HFF-Myc (cell line): Measurements from ENCODE around the gene KCNK17.

Experiments
- DNase-seq: peaks from one replicate; pipeline ENCODE4 v3.0.0-alpha.2; 2011; ENCODE audit warnings: low read depth; ENCODE audit errors: extremely low read depth
- H3K4me3 ChIP-seq: replicated peaks from 2 replicates; pipeline ENCODE4 v1.5.1; 2011; ENCODE audit warnings: low read depth, mild to moderate bottlenecking, control low read depth, low read length
- CTCF ChIP-seq: IDR thresholded peaks from 2 replicates; pipeline ENCODE4 v1.5.1; 2012; ENCODE audit warnings: mild to moderate bottlenecking, low read depth, low read length, control low read depth; ENCODE audit errors: missing control alignments

Gene KCNK17

DNA sequence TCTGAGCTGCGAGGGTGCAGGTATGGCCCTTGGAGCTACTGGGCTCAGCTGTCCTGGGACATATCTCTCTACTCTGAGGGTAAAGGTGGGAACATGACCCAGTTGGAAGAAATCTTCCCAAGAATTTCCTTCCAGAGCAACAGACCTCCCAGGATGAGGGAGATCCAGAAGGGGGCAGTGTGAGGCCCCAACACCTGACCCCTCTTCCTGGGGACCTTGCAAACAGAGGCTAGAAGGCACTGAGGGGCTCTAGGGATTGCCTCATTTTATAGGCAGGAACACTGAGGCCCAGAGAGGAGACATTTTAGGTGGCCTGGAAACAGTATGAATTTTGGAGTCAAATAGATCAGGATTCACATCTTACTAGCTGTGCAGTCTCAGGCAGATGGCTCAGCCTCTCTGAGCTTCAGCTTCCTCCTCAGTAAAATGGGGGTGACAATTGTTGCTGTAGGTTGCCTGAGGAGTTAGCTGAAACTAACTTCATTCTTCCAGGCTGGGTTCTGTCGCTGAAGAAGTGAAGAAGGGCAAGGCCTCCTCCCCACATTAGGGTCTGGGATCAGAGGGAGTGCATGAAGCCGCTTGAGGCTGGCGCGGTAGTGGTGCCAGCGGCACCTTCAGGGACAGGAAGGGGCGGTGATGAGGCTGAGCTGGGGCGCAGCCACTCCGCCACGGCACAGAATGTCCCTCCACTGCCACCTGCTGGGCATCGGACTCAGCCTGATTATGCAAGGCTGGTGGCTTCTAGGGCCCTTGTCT, 11.4 kb downstream of the KCNK17 start:
- TF ChIP-seq CTCF, result peak; percentile 89
- peak; percentile 21 for DNase-seq
- H3K4me3 ChIP-seq, result no peak overlapping the region

- TF ChIP-seq CTCF, result no peak
- H3K4me3 ChIP-seq, result no peak overlapping the region
- DNase-seq, result no peak
These were observed 12.2 kb downstream of the KCNK17 start for GRCh38 chr6:39302011-39302410.

DNA sequence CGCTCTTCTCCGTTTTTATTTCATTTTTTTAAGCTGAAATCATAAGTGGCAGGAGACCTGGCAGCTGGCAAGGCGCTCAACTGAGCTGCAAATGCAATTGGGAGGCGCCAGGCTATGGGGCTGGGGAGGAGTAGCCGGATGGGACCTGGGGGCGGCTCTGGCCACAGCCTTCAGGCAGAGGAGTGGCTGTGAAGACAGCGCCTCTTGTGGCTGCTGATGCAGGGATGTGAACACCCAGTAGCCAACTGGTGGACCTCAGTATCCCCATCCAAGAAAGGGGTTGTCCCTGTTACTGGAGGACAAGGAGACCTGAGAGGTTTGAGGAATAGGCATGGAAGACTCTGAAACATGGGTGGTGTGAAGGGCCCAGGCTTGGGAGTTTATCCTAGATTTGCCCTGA, 12.6 kb downstream of the KCNK17 start:
- DNase-seq, result no peak

GRCh38 chr6:39300739-39301138, 13.5 kb downstream of the KCNK17 start:
- no peak overlapping the region for H3K4me3 ChIP-seq
- DNase-seq, result no peak
- TF ChIP-seq CTCF, result no peak

More for the DNA sequence above, 12.6 kb downstream of the KCNK17 start:
- H3K4me3 ChIP-seq, result no peak overlapping the region
- peak; percentile 50 for TF ChIP-seq CTCF

DNA sequence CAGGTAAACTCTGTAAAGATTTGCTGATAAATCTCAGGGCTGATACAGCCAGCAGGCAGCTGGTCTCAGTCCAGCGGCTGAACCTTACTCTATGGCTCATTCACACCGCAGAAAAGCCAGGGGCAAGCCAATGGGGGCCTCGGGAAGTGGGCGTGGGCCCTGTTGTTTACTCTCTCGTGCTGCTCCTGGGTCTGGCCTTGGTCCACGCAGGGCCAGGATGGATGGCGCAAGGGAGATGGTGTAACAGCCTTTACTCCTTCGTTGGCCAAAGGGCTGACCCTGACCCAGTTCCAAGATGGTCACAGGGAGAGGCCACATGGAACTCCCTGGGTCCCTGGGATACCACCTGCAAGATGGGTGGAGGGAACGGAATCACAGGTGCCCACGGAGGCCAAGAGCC, 16.2 kb downstream of the KCNK17 start:
- H3K4me3 ChIP-seq, result no peak overlapping the region
- TF ChIP-seq CTCF, result no peak
- no peak for DNase-seq

GRCh38 chr6:39296745-39297640, 17.2 kb downstream of the KCNK17 start:
- DNase-seq, result no peak
- H3K4me3 ChIP-seq, result no peak overlapping the region
- TF ChIP-seq CTCF, result no peak
